NT2/D1 (cell line): ENCODE measurements around the gene ZAP70.

Source experiments
- SUZ12 ChIP-seq: IDR thresholded peaks from 2 replicates; pipeline ENCODE4 v1.6.1; 2011; ENCODE audit not compliant: insufficient read length, insufficient read depth; ENCODE audit errors: extremely low read depth
- ZNF274 ChIP-seq: IDR thresholded peaks from 2 replicates; pipeline ENCODE4 v1.6.1; 2011; ENCODE audit warnings: mild to moderate bottlenecking, low read depth, low read length

DNA sequence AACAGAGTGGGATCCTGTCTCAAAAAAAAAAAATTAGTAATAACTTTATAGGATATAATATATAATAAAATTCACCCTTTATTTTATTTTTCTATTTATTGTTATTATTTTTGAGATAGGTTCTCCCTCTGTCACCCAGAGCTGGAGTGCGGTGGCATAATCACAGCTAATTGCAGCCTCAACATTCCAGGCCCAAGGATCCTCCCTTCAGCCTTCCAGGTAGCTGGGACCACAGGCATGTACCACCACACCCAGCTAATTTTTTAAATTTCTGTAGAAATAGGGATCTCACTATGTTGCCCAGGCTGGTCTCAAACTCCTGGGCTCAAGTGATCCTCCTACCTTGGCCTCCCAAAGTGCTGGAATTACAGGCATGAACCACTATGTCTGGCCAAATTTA lies 42.9 kb upstream of the ZAP70 start:
- TF ChIP-seq ZNF274 (no peak), SUZ12 (no peak)
